HG03571 (cell line): ENCODE results near the gene ATXN1.
"Not testable (repeated sequence)": the region's sequence is repeated elsewhere in the genome, so short reads cannot be mapped to it uniquely, and the experiment has no call there.

Source experiments
- ATAC-seq: cut with Tn5 transposase; IDR thresholded peaks from one replicate; pipeline ENCODE4 v1.9.1; 2021; ENCODE audit not compliant: unreplicated experiment

The ATXN1 gene

DNA sequence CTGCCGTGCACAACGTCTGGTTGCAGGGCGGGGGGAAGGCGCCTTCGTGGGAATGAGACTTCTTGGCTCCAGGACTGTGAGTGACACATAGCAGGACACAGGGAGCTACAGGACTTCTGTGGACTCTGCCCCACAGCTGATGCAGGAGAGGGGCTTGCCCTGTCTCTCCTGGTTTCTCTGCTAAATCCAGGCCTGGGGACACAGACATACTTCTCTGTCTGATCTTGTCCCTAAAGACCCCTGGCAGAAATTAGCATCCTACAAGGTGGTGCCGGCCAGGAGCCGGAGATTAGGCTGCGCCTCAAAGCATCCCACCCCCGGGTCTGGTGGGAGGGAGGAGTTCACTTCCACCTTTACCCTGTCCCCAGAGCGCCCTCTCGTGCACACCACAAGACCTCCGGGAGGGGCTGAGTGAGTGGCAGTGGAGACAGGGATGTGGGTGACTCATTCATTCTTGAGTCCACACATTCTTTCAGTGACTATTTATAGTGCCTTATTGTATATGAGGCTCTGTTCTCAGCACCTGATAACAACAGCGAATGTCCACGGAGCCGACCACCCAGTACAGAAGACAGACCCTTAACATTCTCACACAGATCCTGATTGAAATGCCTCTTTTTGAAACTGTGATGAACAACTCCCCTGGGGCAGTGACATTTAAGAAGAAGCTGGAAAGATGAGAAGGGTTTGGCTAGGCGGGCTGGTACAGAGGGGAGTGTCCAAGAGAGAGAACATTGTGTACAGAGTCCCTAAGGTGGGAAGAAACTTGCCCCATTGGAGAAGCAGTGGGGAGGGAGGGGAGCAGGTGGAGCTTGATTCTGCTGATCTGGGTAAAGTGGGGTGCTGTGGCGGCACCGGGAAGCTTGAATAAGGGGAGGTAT lies 483.9 kb downstream of the ATXN1 start:
- no peak for ATAC-seq

DNA sequence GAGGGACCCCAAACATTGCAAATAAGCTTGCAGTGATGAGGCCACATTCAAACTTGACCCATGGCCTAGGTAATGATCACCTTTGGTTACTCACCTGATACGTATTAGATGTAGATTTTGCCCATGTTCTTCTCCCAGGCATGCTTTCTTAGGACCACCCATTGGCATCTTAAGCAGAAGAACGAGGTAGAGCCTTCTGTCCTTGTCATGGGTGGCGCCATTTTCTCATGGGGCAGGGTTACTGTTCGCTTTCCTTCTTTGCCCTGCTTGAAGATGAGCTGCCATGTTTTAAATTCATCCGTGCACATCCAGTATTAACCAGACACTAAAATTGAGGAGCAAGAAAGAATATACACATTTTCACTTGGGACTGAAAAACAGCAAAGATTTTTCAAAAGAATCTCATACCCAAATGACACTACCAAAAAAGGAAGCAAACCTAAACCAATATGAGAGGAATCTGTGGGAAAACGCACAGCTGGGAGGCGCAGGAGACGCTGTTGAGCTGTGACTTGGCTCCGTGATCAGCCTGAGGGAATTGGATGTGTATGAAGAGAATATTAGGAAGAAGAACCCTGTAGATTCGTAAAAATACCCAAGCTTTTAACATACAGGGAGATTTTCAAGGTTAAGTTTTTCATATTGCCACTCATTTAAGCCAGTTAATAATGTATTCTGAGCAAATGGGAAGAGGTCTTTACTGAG lies 486.2 kb downstream of the ATXN1 start:
- ATAC-seq = no peak

DNA sequence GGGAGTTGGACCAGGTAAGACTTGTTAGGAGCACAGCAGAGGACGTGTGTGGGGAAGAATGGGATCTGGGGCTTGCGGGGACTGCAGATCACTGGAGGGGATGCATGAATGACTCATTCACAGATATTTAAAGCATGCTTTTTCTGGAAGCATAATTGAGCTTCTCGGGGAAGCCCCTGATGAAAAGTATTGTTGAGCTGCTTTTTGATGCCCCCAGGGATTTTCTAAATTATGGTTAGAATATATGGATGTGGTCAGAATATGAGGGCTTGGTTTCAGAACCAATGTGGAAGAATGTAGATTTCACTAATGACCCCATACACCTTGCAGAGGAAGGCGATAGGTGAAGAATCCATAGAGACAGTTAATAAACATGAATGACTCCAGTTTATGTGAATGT lies 486.8 kb downstream of the ATXN1 start:
- ATAC-seq = no peak

- no peak for ATAC-seq
Observed at GRCh38 chr6:16273256-16273655, 488.0 kb downstream of the ATXN1 start.

DNA sequence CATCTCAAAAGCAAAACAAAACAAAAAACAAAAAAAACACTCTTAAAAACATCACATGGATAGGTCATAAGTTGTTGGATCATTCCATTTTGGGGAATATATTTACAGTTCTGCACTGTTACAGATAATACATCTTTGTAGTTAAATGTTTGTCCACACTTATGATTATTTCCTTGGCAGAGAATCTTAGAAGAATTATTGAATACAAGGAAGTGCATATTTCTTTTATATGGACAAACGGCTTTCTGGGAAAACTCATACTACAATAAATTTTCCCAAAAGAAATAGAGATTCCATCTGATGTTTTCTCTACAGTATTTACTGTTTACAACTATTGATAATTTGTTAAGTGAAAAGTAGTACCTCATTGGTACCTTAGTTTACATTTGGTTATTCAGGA lies 489.1 kb downstream of the ATXN1 start:
- ATAC-seq = no peak

DNA sequence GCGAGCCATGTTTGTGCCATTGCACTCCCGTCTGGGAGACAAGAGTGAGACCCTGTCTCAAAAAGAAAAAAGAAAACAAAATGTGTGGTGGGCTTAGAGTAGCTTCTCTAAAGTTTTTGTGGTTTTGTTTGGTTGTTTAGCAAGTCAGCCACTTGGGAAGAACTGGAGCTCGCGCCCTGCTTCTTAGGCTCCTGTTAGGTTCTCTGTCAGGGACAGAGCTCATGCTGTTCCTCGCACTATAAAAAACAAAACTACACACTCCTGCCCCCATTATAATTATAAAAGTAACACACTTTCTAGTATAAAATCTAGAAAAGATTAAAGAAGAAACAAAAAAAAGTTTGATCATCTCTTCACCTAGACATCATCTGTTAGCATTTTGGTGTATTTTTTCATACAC lies 489.8 kb downstream of the ATXN1 start:
- no peak for ATAC-seq

DNA sequence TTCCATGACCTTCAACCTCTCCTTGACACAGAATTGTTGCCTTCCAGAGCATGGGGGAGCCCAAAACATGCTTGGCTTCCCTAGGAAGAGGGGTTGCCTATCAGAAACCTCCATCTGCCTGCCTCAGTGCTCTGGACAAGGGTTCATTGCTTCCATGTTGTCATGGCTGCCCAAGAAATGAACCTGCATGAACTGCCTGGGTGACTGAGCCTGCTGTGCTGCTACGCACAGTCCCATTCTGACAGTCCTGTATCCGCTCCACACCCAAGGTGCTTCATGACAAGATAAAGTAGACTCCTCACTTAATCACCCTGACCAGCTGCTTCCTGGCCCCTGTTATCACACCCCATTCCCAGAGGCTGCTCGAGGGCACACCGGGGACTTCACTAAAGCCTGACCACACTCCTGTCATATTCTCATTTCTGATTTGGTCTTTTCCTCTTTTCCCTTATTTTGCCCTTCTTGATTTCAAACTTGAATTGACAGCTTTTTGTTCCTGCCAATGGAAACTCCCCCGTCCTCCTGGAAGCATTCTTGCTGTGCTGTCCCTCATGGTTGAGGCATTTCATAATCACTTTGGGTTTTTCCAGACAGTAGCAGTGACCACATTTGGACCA lies 491.0 kb downstream of the ATXN1 start:
- ATAC-seq = no peak

DNA sequence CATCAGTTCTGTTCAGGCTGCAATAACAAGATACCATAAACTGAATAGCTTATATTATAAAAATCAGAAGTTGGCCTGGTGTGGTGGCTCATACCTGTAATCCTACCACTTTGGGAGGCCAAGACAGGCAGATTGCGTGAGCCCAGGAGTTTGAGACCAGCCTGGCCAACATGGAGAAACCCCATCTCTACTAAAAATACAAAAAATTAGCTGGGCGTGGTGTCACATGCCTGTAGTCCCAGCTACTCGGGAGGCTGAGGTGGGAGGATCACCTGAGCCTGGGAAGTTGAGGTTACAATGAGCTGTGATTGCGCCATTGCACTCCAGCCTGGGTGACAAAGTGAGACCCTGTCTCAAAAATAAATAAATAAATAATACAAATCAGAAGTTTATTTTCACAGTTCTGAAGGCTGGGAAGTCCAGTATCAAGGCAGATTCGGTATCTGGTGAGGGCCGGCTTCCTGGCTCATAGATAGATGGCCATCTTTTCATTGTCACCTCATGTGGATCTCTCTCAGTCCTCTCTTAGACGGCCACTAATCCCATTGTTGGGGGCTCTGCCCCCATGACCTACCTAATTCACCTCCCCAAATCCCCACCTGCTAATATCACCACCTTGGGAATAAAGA lies 491.7 kb downstream of the ATXN1 start:
- not testable (repeated sequence) for ATAC-seq

- no peak for ATAC-seq
Observed at GRCh38 chr6:16267428-16268263, 493.6 kb downstream of the ATXN1 start.

- ATAC-seq = no peak
Observed at GRCh38 chr6:16265351-16266341, 495.6 kb downstream of the ATXN1 start.

- no peak for ATAC-seq
Observed at GRCh38 chr6:16264785-16265184, 496.5 kb downstream of the ATXN1 start.

- ATAC-seq = not testable (repeated sequence)
Observed at GRCh38 chr6:16263464-16264099, 497.7 kb downstream of the ATXN1 start.

GRCh38 chr6:16262773-16263172 lies 498.5 kb downstream of the ATXN1 start:
- ATAC-seq = not testable (repeated sequence)

- not testable (repeated sequence) for ATAC-seq
Observed at GRCh38 chr6:16260602-16261001, 500.7 kb downstream of the ATXN1 start.

DNA sequence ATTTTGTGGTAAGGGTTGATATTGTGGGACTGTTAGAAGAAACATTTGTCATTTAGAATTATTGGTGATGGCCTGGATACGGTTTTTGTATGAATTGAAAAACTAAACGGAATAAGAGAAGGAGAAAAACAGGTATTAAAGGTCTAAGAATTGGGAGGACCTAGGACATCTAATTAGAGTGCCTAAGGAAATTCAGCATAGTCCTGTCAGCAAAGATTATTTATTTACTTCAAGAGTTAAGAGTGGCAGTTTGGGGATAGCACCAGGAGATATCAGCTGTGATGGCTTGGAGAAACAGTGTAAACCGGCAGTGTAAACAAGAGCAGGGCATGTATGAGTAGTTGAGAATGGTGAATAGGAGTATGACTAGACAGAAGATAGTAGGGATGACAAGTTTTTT lies 501.7 kb downstream of the ATXN1 start:
- not testable (repeated sequence) for ATAC-seq

- no peak for ATAC-seq
Observed at GRCh38 chr6:16258709-16259075, 502.6 kb downstream of the ATXN1 start.

- ATAC-seq = no peak
Observed at GRCh38 chr6:16257999-16258708, 503.1 kb downstream of the ATXN1 start.

GRCh38 chr6:16256781-16257180 lies 504.5 kb downstream of the ATXN1 start:
- no peak for ATAC-seq
